ENCODE results near the gene GPLD1.

DNA sequence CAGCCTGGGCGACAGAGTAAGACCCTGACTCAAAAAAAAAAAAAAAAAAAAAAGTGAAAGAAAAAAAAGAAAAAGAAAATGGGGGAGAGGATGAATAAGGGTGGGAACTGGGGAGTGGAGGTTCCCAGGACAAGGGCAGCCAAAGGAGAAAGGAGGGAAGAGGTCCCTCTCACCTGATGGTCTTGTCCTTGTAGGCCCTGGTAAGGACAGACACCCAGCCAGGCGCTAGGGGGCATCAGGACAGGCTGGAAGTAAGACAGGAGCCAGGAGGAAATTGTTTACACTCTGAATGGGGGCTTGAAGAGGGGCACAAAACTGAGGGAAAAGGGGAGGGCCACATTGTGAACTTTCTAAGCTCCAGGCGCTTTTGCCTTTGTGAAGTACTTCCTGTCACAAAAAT is 3.1 kb upstream of the GPLD1 start:
- TF ChIP-seq CTCF (IDR thresholded peaks at IDR 0.05; ENCODE audit: low read depth, low read length, poor library complexity, severe bottlenecking) (peak; percentile 53), EZH2phosphoT487 (IDR thresholded peaks at IDR 0.05; ENCODE audit: borderline replicate concordance, low read length) (no peak)
